Measurements from ENCODE around the gene MAP3K4.

DNA sequence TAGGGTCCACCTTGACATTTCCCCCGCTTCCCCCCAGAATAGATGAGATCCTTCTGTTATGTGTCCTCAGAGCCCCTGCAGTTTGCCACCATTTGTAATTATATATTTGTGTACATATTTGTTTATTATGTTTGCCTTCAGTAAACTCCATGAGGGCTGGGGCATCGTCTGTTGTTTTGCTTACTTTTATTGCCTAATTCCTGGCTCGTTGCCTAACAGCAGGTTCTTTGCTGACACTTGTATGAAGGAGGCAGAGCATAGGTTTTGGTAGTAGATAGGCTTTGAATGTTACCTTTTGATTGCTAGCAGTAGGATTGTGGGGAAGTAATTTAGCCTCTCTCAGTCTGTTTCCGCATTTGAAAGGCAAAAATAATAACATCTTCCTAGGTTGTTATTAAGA is 9.9 kb downstream of the MAP3K4 start:
- TF ChIP-seq, protein P1, sequence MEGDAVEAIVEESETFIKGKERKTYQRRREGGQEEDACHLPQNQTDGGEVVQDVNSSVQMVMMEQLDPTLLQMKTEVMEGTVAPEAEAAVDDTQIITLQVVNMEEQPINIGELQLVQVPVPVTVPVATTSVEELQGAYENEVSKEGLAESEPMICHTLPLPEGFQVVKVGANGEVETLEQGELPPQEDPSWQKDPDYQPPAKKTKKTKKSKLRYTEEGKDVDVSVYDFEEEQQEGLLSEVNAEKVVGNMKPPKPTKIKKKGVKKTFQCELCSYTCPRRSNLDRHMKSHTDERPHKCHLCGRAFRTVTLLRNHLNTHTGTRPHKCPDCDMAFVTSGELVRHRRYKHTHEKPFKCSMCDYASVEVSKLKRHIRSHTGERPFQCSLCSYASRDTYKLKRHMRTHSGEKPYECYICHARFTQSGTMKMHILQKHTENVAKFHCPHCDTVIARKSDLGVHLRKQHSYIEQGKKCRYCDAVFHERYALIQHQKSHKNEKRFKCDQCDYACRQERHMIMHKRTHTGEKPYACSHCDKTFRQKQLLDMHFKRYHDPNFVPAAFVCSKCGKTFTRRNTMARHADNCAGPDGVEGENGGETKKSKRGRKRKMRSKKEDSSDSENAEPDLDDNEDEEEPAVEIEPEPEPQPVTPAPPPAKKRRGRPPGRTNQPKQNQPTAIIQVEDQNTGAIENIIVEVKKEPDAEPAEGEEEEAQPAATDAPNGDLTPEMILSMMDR (IDR thresholded peaks at IDR 0.05): no peak
- no peak for TF ChIP-seq POLR2A (IDR thresholded peaks at IDR 0.05)

Measured in esophagus squamous epithelium (tissue), 4 donors.